Umbilical cord (tissue), 2 donors: Measurements from ENCODE around the gene AFF1. TPM values are rescaled to one million over a fixed set of nuclear protein-coding genes. Genes with fewer than 3 reads are reported as not detected.
"Not testable (repeated sequence)": the region's sequence is repeated elsewhere in the genome, so short reads cannot be mapped to it uniquely, and the experiment has no call there.

ENCODE experiments used
- DNase-seq: peaks from one replicate; pipeline ENCODE4 v3.0.0-alpha.2; 2015; ENCODE audit warnings: low spot score
- total RNA-seq: library from RNA; depleted of rRNA; stranded (reverse); fragments of >200 nt; gene quantifications from one replicate; pipeline ENCODE4 v1.2.3, GENCODE V29; 2014; ENCODE audit warnings: low replicate concordance; ENCODE audit not compliant: insufficient read depth

Gene AFF1
- total RNA-seq, 1 donor from 2014 or later: 19.3 TPM

- DNase-seq: peak; percentile 94
These were observed 76.7 kb downstream of the AFF1 start for GRCh38 chr4:87011340-87012034.

GRCh38 chr4:87012265-87012953 lies 77.6 kb downstream of the AFF1 start:
- DNase-seq: peak; percentile 34

- not testable (repeated sequence) for DNase-seq
These were observed 78.1 kb downstream of the AFF1 start for GRCh38 chr4:87012954-87013308.

- peak; percentile 53 for DNase-seq
These were observed 79.5 kb downstream of the AFF1 start for GRCh38 chr4:87014284-87014782.

GRCh38 chr4:87015416-87015815 lies 80.6 kb downstream of the AFF1 start:
- DNase-seq: no peak

GRCh38 chr4:87017580-87018342 lies 83.0 kb downstream of the AFF1 start:
- DNase-seq: peak; percentile 88

GRCh38 chr4:87018753-87019152 lies 83.9 kb downstream of the AFF1 start:
- DNase-seq: no peak

- DNase-seq: no peak
These were observed 84.5 kb downstream of the AFF1 start for GRCh38 chr4:87019246-87019791.

GRCh38 chr4:87019898-87020297 lies 85.1 kb downstream of the AFF1 start:
- DNase-seq: no peak

- no peak for DNase-seq
These were observed 89.4 kb downstream of the AFF1 start for GRCh38 chr4:87024201-87024600.

- no peak for DNase-seq
These were observed 90.3 kb downstream of the AFF1 start for GRCh38 chr4:87025023-87025613.

GRCh38 chr4:87025614-87026041 lies 90.8 kb downstream of the AFF1 start:
- no peak for DNase-seq

- DNase-seq: no peak
These were observed 92.1 kb downstream of the AFF1 start for GRCh38 chr4:87026800-87027495.

- DNase-seq: peak; percentile 85
These were observed 94.5 kb downstream of the AFF1 start for GRCh38 chr4:87029356-87029755.

GRCh38 chr4:87030124-87030523 lies 95.3 kb downstream of the AFF1 start:
- no peak for DNase-seq

GRCh38 chr4:87030755-87031441 lies 96.1 kb downstream of the AFF1 start:
- DNase-seq: no peak

GRCh38 chr4:87031920-87032319 lies 97.1 kb downstream of the AFF1 start:
- DNase-seq: no peak

GRCh38 chr4:87032884-87033533 lies 98.2 kb downstream of the AFF1 start:
- DNase-seq: peak; percentile 83

GRCh38 chr4:87033902-87034301 lies 99.1 kb downstream of the AFF1 start:
- no peak for DNase-seq

GRCh38 chr4:87034527-87034926 lies 99.7 kb downstream of the AFF1 start:
- no peak for DNase-seq
